Measurements from ENCODE around the gene VWA7. TPM values are rescaled to one million over a fixed set of nuclear protein-coding genes. Genes with fewer than 3 reads are reported as not detected.
A peak's percentile ranks its signal among the peaks of the same experiment; 100 is the strongest.
"Not testable (repeated sequence)": the region's sequence is repeated elsewhere in the genome, so short reads cannot be mapped to it uniquely, and the experiment has no call there.

VWA7 gene
- 0.74 TPM for total RNA-seq

- Histone ChIP-seq H3K4me1 (peaks cover 11% of the 10 kb centered on the region), H3K9me3 (no peaks in the 10 kb centered on the region), H3K36me3 (peaks cover 0 to 34% of the 10 kb centered on the region in 2 donors), H3K4me3 (peak within 1 kb of the TSS in 1 of 2 donors; percentile 4), H3K27ac (peak within 1 kb of the TSS; percentile 51), H3K27me3 (no peaks in the 10 kb centered on the region)
- TF ChIP-seq POLR2AphosphoS5 (IDR thresholded peaks at IDR 0.05; ENCODE audit: insufficient read depth in 1 of 2, low read depth in 1 of 2) (peak; percentile 44 to 64), POLR2A (IDR thresholded peaks at IDR 0.05) (no peak), CTCF (IDR thresholded peaks at IDR 0.05) (no peak)
- intact Hi-C loops (cut with DNase I) = no loop called here
- DNase-seq (ENCODE audit: extremely low spot score in 2 of 2) = peak in 1 of 2 donors; percentile 94
Measured at GRCh38 chr6:31776989-31777666, at the start of gene VWA7. Gene VWA7 (minus strand): TSS chr6:31777328. CDS start chr6:31776779, 549 bp downstream.

GRCh38 chr6:31826793-31827285, 49.7 kb upstream of the VWA7 start:
- H3K9me3 ChIP-seq = no peaks in the 10 kb centered on the region
- H3K4me3 ChIP-seq = peak overlapping the region; percentile 54 to 77
- H3K4me1 ChIP-seq = peaks cover 57% of the 10 kb centered on the region
- intact Hi-C loops (cut with DNase I) = no loop called here
- no peaks in the 10 kb centered on the region for H3K27me3 ChIP-seq
- peak in 1 of 2 donors; percentile 98 for DNase-seq (ENCODE audit: extremely low spot score in 2 of 2)
- TF ChIP-seq POLR2AphosphoS5 (IDR thresholded peaks at IDR 0.05; ENCODE audit: insufficient read depth in 1 of 2, low read depth in 1 of 2) (peak in 1 of 2 donors; percentile 14), POLR2A (IDR thresholded peaks at IDR 0.05) (peak in 1 of 2 donors; percentile 65), CTCF (IDR thresholded peaks at IDR 0.05) (no peak)
- H3K36me3 ChIP-seq = peaks cover 0 to 4% of the 10 kb centered on the region in 2 donors
- peak overlapping the region; percentile 100 for H3K27ac ChIP-seq

- H3K4me3 ChIP-seq = no peak overlapping the region
- H3K27me3 ChIP-seq = no peaks in the 10 kb centered on the region
- H3K36me3 ChIP-seq = no peaks in the 10 kb centered on the region
- DNase-seq (ENCODE audit: extremely low spot score in 2 of 2) = no peak
- peak overlapping the region; percentile 100 for H3K27ac ChIP-seq
- TF ChIP-seq CTCF (IDR thresholded peaks at IDR 0.05) (no peak), POLR2A (IDR thresholded peaks at IDR 0.05) (no peak), POLR2AphosphoS5 (IDR thresholded peaks at IDR 0.05; ENCODE audit: insufficient read depth in 1 of 2, low read depth in 1 of 2) (no peak)
- H3K4me1 ChIP-seq = peaks cover 55% of the 10 kb centered on the region
- H3K9me3 ChIP-seq = no peaks in the 10 kb centered on the region
- intact Hi-C loops (cut with DNase I) = no loop called here
Measured at GRCh38 chr6:31825553-31825952, 48.4 kb upstream of the VWA7 start.

GRCh38 chr6:31823592-31824196, 46.6 kb upstream of the VWA7 start:
- peaks cover 73% of the 10 kb centered on the region for H3K4me1 ChIP-seq

GRCh38 chr6:31822036-31822821, 45.1 kb upstream of the VWA7 start:
- H3K9me3 ChIP-seq = no peaks in the 10 kb centered on the region
- H3K36me3 ChIP-seq = no peaks in the 10 kb centered on the region
- TF ChIP-seq POLR2AphosphoS5 (IDR thresholded peaks at IDR 0.05; ENCODE audit: insufficient read depth in 1 of 2, low read depth in 1 of 2) (peak; percentile 74 to 97), CTCF (IDR thresholded peaks at IDR 0.05) (no peak), POLR2A (IDR thresholded peaks at IDR 0.05) (peak; percentile 35 to 89)
- peaks cover 85% of the 10 kb centered on the region for H3K4me1 ChIP-seq
- no peaks in the 10 kb centered on the region for H3K27me3 ChIP-seq
- peak overlapping the region; percentile 50 to 54 for H3K4me3 ChIP-seq
- DNase-seq (ENCODE audit: extremely low spot score in 2 of 2) = peak in 1 of 2 donors; percentile 97
- intact Hi-C loops (cut with DNase I) = no loop called here
- H3K27ac ChIP-seq = peak overlapping the region; percentile 100

More at GRCh38 chr6:31823592-31824196, 46.6 kb upstream of the VWA7 start:
- intact Hi-C loops (cut with DNase I); H3K27me3 ChIP-seq; DNase-seq (ENCODE audit: extremely low spot score in 2 of 2); H3K4me3 ChIP-seq; H3K36me3 ChIP-seq; H3K9me3 ChIP-seq: not testable (repeated sequence)
- H3K27ac ChIP-seq = peak overlapping the region; percentile 100
